Measurements from ENCODE around the gene C3orf80.

Gene C3orf80

DNA sequence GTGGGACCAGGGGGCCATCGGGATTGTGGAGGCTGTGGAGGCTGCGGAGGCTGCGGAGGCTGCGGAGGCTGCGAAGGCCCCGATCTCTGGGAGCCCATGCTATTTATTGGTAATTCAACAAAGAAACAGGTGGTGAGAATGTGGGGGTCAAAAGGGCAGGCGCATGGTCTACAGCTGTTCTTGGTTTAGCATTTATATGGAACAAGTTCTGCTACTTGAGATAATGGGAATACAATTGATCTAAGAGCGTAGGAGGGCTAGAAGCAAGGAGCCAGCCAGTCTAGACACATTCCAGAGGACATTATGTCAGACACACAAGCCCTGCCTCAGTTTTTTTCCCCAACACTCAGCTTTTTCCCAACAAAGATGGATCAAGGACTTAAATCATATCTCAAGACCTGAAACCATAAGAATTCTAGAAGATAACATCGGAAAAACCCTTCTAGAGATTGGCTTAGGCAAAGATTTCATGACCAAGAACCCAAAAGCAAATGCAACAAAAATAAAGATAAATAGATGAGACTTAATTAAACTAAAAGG, 20.1 kb downstream of the C3orf80 start:
- no peaks in the 10 kb centered on the region for H3K36me3 ChIP-seq (ENCODE audit: control insufficient read depth, insufficient read depth, low read length)
- no peak overlapping the region for H3K27ac ChIP-seq (ENCODE audit: low read depth, low read length)
- H3K4me3 ChIP-seq (ENCODE audit: low read depth, low read length): no peak overlapping the region
- 0 out of 2 replicates have a peak, but pooled peaks cover 4% of the 10 kb centered on the region for H3K9me3 ChIP-seq (ENCODE audit: control insufficient read depth, insufficient read depth, low read depth, low read length)
- no peaks in the 10 kb centered on the region for H3K4me1 ChIP-seq (ENCODE audit: control insufficient read depth, insufficient read depth, low read length)
- H3K27me3 ChIP-seq (ENCODE audit: control insufficient read depth, insufficient read depth, low read length): no peaks in the 10 kb centered on the region
- no peak overlapping the region for H3K9ac ChIP-seq (ENCODE audit: low read length)

DNA sequence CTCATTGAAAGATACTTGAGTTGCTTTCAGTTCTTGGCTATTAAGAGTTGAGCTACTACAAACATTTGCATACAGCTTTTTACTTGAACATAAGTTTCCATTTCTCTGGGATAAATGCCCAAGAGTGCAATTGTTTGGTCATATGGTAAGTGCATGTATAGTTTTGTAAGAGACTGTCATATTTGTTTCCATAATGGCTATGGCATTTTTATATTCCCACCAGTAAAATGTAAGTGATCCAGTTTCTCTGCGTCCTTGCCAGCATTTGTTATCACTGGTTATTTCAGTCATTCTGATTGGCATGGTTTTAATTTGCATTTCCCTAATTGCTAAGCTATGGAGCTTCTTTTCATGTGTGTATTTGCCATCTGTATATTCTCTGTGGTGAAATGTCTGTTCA, 22.5 kb downstream of the C3orf80 start:
- no peaks in the 10 kb centered on the region for H3K4me1 ChIP-seq (ENCODE audit: control insufficient read depth, insufficient read depth, low read length)
- H3K9ac ChIP-seq (ENCODE audit: low read length): no peak overlapping the region
- H3K36me3 ChIP-seq (ENCODE audit: control insufficient read depth, insufficient read depth, low read length): no peaks in the 10 kb centered on the region
- H3K27ac ChIP-seq (ENCODE audit: low read depth, low read length): no peak overlapping the region
- H3K4me3 ChIP-seq (ENCODE audit: low read depth, low read length): no peak overlapping the region
- H3K9me3 ChIP-seq (ENCODE audit: control insufficient read depth, insufficient read depth, low read depth, low read length): 0 out of 2 replicates have a peak, but pooled peaks cover 4% of the 10 kb centered on the region
- H3K27me3 ChIP-seq (ENCODE audit: control insufficient read depth, insufficient read depth, low read length): no peaks in the 10 kb centered on the region

DNA sequence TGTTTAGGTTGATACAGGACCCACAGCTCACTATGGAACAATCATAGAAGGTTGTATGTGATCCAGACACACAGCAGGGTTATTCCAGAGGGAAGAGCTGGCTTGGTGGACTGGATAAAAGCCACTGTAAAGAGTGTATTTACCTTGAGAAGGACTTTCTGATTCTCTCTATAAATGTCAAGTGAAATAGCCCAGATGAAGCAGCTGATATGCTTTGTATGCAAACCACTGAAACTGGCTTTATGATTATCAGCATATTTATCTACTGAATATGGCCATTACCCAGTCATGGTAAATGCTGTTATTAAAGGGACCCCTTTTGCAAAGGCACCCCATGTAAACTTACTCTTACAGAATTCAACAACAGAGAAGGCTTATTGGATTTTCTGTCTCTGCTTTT, 28.1 kb downstream of the C3orf80 start:
- Histone ChIP-seq H3K4me1 (ENCODE audit: control insufficient read depth, insufficient read depth, low read length) (no peaks in the 10 kb centered on the region), H3K27me3 (ENCODE audit: control insufficient read depth, insufficient read depth, low read length) (no peaks in the 10 kb centered on the region), H3K9ac (ENCODE audit: low read length) (no peak overlapping the region), H3K27ac (ENCODE audit: low read depth, low read length) (no peak overlapping the region), H3K4me3 (ENCODE audit: low read depth, low read length) (no peak overlapping the region), H3K9me3 (ENCODE audit: control insufficient read depth, insufficient read depth, low read depth, low read length) (no peaks in the 10 kb centered on the region), H3K36me3 (ENCODE audit: control insufficient read depth, insufficient read depth, low read length) (no peaks in the 10 kb centered on the region)

DNA sequence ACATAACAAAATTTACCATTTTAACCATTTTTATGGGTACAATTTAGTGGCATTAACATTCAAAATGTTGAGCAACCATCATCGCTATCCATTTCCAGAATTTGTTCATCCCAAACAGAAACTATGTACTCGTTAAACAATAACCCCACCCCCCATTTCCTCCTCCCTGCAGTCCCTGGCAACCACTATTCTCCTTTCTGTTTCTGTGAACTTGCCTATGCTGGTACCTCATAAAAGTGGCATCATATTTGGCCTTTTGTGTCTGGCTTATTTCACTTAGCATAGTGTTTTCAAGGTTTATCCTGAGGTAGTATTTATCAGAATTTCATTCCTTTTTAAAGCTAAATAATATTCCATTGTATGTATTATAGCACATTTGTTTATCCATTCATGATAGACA, 32.4 kb downstream of the C3orf80 start:
- no peak overlapping the region for H3K9ac ChIP-seq (ENCODE audit: low read length)
- H3K36me3 ChIP-seq (ENCODE audit: control insufficient read depth, insufficient read depth, low read length): no peaks in the 10 kb centered on the region
- H3K27me3 ChIP-seq (ENCODE audit: control insufficient read depth, insufficient read depth, low read length): no peaks in the 10 kb centered on the region
- H3K27ac ChIP-seq (ENCODE audit: low read depth, low read length): no peak overlapping the region
- H3K9me3 ChIP-seq (ENCODE audit: control insufficient read depth, insufficient read depth, low read depth, low read length): no peaks in the 10 kb centered on the region
- H3K4me1 ChIP-seq (ENCODE audit: control insufficient read depth, insufficient read depth, low read length): no peaks in the 10 kb centered on the region
- no peak overlapping the region for H3K4me3 ChIP-seq (ENCODE audit: low read depth, low read length)

DNA sequence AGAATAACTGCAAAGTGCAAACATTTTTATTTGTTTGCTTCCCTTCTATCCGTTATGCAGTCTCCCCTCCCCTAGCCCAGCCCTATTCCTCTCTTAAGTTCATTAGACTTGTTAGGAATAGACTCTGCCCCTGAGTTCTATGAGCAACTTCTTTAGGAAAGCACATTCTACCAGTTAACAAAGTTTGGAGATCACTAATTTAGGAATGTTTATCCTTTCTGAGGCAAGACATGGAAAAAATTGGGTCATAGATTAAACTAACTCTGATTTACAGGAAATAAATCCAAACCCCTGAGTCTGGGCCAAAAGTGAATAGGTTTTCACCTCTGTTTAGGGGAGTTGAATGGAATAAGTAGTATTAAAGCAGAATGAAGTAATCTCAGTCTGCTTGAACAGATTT, 34.4 kb downstream of the C3orf80 start:
- Histone ChIP-seq H3K9me3 (ENCODE audit: control insufficient read depth, insufficient read depth, low read depth, low read length) (no peaks in the 10 kb centered on the region), H3K27ac (ENCODE audit: low read depth, low read length) (no peak overlapping the region), H3K36me3 (ENCODE audit: control insufficient read depth, insufficient read depth, low read length) (no peaks in the 10 kb centered on the region), H3K27me3 (ENCODE audit: control insufficient read depth, insufficient read depth, low read length) (no peaks in the 10 kb centered on the region), H3K4me1 (ENCODE audit: control insufficient read depth, insufficient read depth, low read length) (no peaks in the 10 kb centered on the region), H3K9ac (ENCODE audit: low read length) (no peak overlapping the region), H3K4me3 (ENCODE audit: low read depth, low read length) (no peak overlapping the region)

DNA sequence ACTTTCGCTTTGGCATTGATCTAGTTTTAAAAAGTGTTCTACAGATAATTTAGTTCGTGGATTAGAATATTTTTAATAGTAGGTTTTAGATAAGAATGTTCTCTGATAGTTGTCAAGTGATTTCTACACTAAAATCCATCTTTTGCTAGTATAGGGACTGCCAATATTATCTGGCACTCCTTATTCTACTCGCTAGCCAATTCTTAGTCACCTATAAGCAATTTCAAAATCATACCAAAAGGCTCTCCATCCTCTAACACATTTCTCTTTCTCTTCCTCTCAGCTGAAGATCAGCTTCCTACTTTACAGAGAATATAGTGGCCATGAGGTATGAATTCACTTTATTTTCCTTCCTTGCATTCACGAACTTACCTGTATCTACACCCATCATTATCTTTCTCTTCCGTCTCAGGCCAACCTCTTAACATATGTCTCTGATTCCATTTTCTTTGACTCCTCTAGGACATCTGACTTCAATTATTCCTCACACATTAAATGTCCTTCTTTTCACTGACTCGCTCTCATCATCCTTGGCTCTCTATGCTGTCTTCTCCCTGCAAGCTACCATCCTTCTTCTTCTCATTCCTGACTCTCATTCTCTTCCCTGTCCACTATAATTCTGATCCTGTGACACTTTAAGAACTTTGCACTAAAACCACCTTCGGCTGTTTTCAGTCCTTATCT, 35.5 kb downstream of the C3orf80 start:
- Histone ChIP-seq H3K27ac (ENCODE audit: low read depth, low read length) (no peak overlapping the region), H3K9me3 (ENCODE audit: control insufficient read depth, insufficient read depth, low read depth, low read length) (no peaks in the 10 kb centered on the region), H3K9ac (ENCODE audit: low read length) (no peak overlapping the region), H3K36me3 (ENCODE audit: control insufficient read depth, insufficient read depth, low read length) (no peaks in the 10 kb centered on the region), H3K4me3 (ENCODE audit: low read depth, low read length) (no peak overlapping the region), H3K4me1 (ENCODE audit: control insufficient read depth, insufficient read depth, low read length) (no peaks in the 10 kb centered on the region), H3K27me3 (ENCODE audit: control insufficient read depth, insufficient read depth, low read length) (no peaks in the 10 kb centered on the region)

DNA sequence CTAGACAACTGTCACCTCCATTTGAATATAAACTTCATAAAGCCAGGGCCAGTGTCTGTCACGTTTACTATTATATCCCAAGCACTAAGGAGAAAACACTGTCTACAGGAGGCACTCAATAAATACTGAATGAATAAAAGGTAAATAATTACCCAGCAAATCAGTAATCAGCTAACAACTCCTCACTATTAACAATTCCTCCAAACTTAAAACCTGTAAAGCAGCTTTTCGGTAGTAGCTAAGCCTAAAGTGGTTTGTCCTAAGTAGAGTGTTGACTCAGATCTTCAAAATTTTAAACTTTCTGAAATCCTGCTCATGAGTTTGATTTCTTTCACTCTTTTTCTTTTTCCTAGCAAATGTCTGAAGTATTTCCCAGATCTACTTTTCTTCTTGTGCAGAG, 39.9 kb downstream of the C3orf80 start:
- H3K4me3 ChIP-seq (ENCODE audit: low read depth, low read length): no peak overlapping the region
- no peaks in the 10 kb centered on the region for H3K27me3 ChIP-seq (ENCODE audit: control insufficient read depth, insufficient read depth, low read length)
- H3K9me3 ChIP-seq (ENCODE audit: control insufficient read depth, insufficient read depth, low read depth, low read length): no peaks in the 10 kb centered on the region
- no peak overlapping the region for H3K9ac ChIP-seq (ENCODE audit: low read length)
- no peaks in the 10 kb centered on the region for H3K4me1 ChIP-seq (ENCODE audit: control insufficient read depth, insufficient read depth, low read length)
- H3K36me3 ChIP-seq (ENCODE audit: control insufficient read depth, insufficient read depth, low read length): no peaks in the 10 kb centered on the region
- no peak overlapping the region for H3K27ac ChIP-seq (ENCODE audit: low read depth, low read length)

Measured in HUES6 (cell line).